ENCODE results near the gene SNCB.

The SNCB gene

GRCh38 chr5:176629853-176630680 lies at the start of gene SNCB, which contains the start of gene EIF4E1B:
Gene SNCB (minus strand): TSS chr5:176630534. CDS start chr5:176629654, 880 bp downstream.
Gene EIF4E1B (plus strand): TSS chr5:176630675. CDS start chr5:176642788, 12,113 bp downstream.
- TF ChIP-seq EZH2 (IDR thresholded peaks at IDR 0.05) (peak; percentile 53), POLR2AphosphoS5 (IDR thresholded peaks at IDR 0.05; ENCODE audit: borderline replicate concordance, low read depth, low read length) (no peak), FOXP2 (optimal IDR thresholded peaks at IDR 0.05; ENCODE audit: control extremely low read depth, extremely low read length, insufficient read depth) (no peak)
- Histone ChIP-seq H3K36me3 (ENCODE audit: insufficient read depth, low read length) (no peaks in the 10 kb centered on the region), H3K4me3 (peak within 1 kb of the TSS; percentile 62), H3K9me3 (ENCODE audit: low read depth, low read length) (no peaks in the 10 kb centered on the region), H3K27ac (no peak within 1 kb of the TSS), H3K9ac (ENCODE audit: insufficient read length) (no peak within 1 kb of the TSS)
- DNase-seq (ENCODE audit: low read depth, low spot score): no peak

GRCh38 chr5:176679365-176680225 lies 49.3 kb upstream of the SNCB start:
- TF ChIP-seq POLR2AphosphoS5 (IDR thresholded peaks at IDR 0.05; ENCODE audit: borderline replicate concordance, low read depth, low read length) (no peak), FOXP2 (optimal IDR thresholded peaks at IDR 0.05; ENCODE audit: control extremely low read depth, extremely low read length, insufficient read depth) (no peak), EZH2 (IDR thresholded peaks at IDR 0.05) (no peak)
- H3K9me3 ChIP-seq (ENCODE audit: low read depth, low read length): no peaks in the 10 kb centered on the region
- H3K9ac ChIP-seq (ENCODE audit: insufficient read length): no peak overlapping the region
- DNase-seq (ENCODE audit: low read depth, low spot score): no peak
- no peak overlapping the region for H3K27ac ChIP-seq
- no peaks in the 10 kb centered on the region for H3K36me3 ChIP-seq (ENCODE audit: insufficient read depth, low read length)
- H3K4me3 ChIP-seq: no peak overlapping the region

DNA sequence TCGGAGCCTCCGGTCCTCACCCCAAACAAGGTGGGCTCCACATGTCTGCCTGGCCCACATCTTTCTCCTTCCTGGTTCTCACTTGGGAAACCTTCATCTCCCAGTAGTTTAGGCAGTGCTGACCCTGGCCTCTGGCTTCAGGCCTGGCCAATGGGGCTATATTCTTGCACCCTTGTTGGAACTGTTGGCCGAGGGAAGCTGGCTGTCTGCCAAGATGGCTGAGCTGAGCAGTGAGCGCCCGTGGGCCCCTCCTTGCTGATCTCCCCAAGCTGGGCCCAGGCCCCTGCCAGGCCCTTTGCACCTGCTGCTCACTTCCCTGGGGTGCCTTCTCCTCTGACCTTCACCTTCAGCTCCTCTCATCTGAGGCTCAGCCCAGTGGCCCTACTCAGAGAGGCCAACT lies 48.2 kb upstream of the SNCB start:
- TF ChIP-seq EZH2 (IDR thresholded peaks at IDR 0.05) (no peak), POLR2AphosphoS5 (IDR thresholded peaks at IDR 0.05; ENCODE audit: borderline replicate concordance, low read depth, low read length) (no peak), FOXP2 (optimal IDR thresholded peaks at IDR 0.05; ENCODE audit: control extremely low read depth, extremely low read length, insufficient read depth) (no peak)
- no peak overlapping the region for H3K27ac ChIP-seq
- H3K9ac ChIP-seq (ENCODE audit: insufficient read length): no peak overlapping the region
- H3K36me3 ChIP-seq (ENCODE audit: insufficient read depth, low read length): no peaks in the 10 kb centered on the region
- H3K4me3 ChIP-seq: no peak overlapping the region
- no peak for DNase-seq (ENCODE audit: low read depth, low spot score)
- no peaks in the 10 kb centered on the region for H3K9me3 ChIP-seq (ENCODE audit: low read depth, low read length)

GRCh38 chr5:176677209-176677939 lies 47.0 kb upstream of the SNCB start:
- Histone ChIP-seq H3K9ac (ENCODE audit: insufficient read length) (no peak overlapping the region), H3K4me3 (no peak overlapping the region), H3K36me3 (ENCODE audit: insufficient read depth, low read length) (no peaks in the 10 kb centered on the region), H3K9me3 (ENCODE audit: low read depth, low read length) (no peaks in the 10 kb centered on the region), H3K27ac (no peak overlapping the region)
- TF ChIP-seq POLR2AphosphoS5 (IDR thresholded peaks at IDR 0.05; ENCODE audit: borderline replicate concordance, low read depth, low read length) (no peak), FOXP2 (optimal IDR thresholded peaks at IDR 0.05; ENCODE audit: control extremely low read depth, extremely low read length, insufficient read depth) (no peak), EZH2 (IDR thresholded peaks at IDR 0.05) (no peak)
- no peak for DNase-seq (ENCODE audit: low read depth, low spot score)

GRCh38 chr5:176676361-176676824 lies 46.1 kb upstream of the SNCB start:
- Histone ChIP-seq H3K36me3 (ENCODE audit: insufficient read depth, low read length) (no peaks in the 10 kb centered on the region), H3K9ac (ENCODE audit: insufficient read length) (no peak overlapping the region), H3K9me3 (ENCODE audit: low read depth, low read length) (no peaks in the 10 kb centered on the region), H3K27ac (no peak overlapping the region), H3K4me3 (no peak overlapping the region)
- no peak for TF ChIP-seq POLR2AphosphoS5 (IDR thresholded peaks at IDR 0.05; ENCODE audit: borderline replicate concordance, low read depth, low read length)
- no peak for DNase-seq (ENCODE audit: low read depth, low spot score)

GRCh38 chr5:176675676-176676360 lies 45.5 kb upstream of the SNCB start:
- DNase-seq (ENCODE audit: low read depth, low spot score): no peak
- H3K9ac ChIP-seq (ENCODE audit: insufficient read length): no peak overlapping the region

DNA sequence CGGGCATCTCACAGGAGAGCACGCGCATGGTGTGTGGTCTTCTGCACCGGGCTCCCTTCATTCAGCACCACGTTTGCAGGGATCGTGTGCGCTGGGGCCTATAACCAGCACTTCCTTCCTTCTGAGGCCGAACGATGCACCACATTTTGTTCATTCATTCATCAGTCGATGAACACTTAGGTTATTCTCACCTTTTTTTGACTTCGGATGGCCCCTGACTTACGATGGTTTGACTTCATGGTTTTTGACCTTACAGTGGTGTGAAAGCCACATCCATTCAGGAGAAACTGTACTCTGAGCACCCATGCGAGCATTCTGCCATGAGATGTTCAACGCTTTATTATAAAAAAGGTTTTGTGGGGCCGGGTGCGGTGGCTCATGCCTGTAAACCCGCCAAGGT lies 44.5 kb upstream of the SNCB start:
- no peaks in the 10 kb centered on the region for H3K36me3 ChIP-seq (ENCODE audit: insufficient read depth, low read length)
- no peak for DNase-seq (ENCODE audit: low read depth, low spot score)
- no peaks in the 10 kb centered on the region for H3K9me3 ChIP-seq (ENCODE audit: low read depth, low read length)
- H3K9ac ChIP-seq (ENCODE audit: insufficient read length): no peak overlapping the region
- no peak overlapping the region for H3K4me3 ChIP-seq
- TF ChIP-seq FOXP2 (optimal IDR thresholded peaks at IDR 0.05; ENCODE audit: control extremely low read depth, extremely low read length, insufficient read depth): no peak
- no peak for TF ChIP-seq EZH2 (IDR thresholded peaks at IDR 0.05)
- no peak for TF ChIP-seq POLR2AphosphoS5 (IDR thresholded peaks at IDR 0.05; ENCODE audit: borderline replicate concordance, low read depth, low read length)
- no peak overlapping the region for H3K27ac ChIP-seq

More at GRCh38 chr5:176675676-176676360, 45.5 kb upstream of the SNCB start:
- Histone ChIP-seq H3K4me3 (no peak overlapping the region), H3K9me3 (ENCODE audit: low read depth, low read length) (no peaks in the 10 kb centered on the region), H3K27ac (no peak overlapping the region), H3K36me3 (ENCODE audit: insufficient read depth, low read length) (no peaks in the 10 kb centered on the region)
- TF ChIP-seq EZH2 (IDR thresholded peaks at IDR 0.05): no peak
- TF ChIP-seq POLR2AphosphoS5 (IDR thresholded peaks at IDR 0.05; ENCODE audit: borderline replicate concordance, low read depth, low read length): no peak
- no peak for TF ChIP-seq FOXP2 (optimal IDR thresholded peaks at IDR 0.05; ENCODE audit: control extremely low read depth, extremely low read length, insufficient read depth)

Data from SK-N-MC (cell line).